ENCODE measurements around the gene KCNJ9.

- TF ChIP-seq CTCF (conservative IDR thresholded peaks at IDR 0.05; ENCODE audit: low read depth, low read length) (no peak), POLR2A (IDR thresholded peaks at IDR 0.05; ENCODE audit: low read depth, low read length) (no peak), NFE2L2 (IDR thresholded peaks at IDR 0.05; ENCODE audit: low read depth, low read length) (no peak), RAD21 (IDR thresholded peaks at IDR 0.05; ENCODE audit: low read length) (no peak), FOS (IDR thresholded peaks at IDR 0.05; ENCODE audit: low read depth, low read length) (no peak), SMC3 (IDR thresholded peaks at IDR 0.05; ENCODE audit: low read depth, low read length) (no peak), RFX5 (IDR thresholded peaks at IDR 0.05; ENCODE audit: low read depth, low read length) (no peak)
Measured at GRCh38 chr1:160099716-160100375, 18.5 kb downstream of the KCNJ9 start.

Measured in IMR-90 (cell line).